ENCODE measurements around the gene PLAAT2. TPM values are rescaled to one million over a fixed set of nuclear protein-coding genes. Genes with fewer than 3 reads are reported as not detected.
"Not testable (repeated sequence)": the region's sequence is repeated elsewhere in the genome, so short reads cannot be mapped to it uniquely, and the experiment has no call there.

PLAAT2 gene
- polyA plus RNA-seq (2012; ENCODE audit: low read depth, missing spikeins): 9.7 TPM

GRCh38 chr11:63563201-63564055 is at the start of gene PLAAT2:
TSS of gene PLAAT2 (minus strand) at chr11:63563379. CDS start at chr11:63563324, 55 bp downstream.
- FAIRE-seq (no peak), DNase-seq (ENCODE audit: insufficient read length, low spot score) (no peak)
- no peak for TF ChIP-seq POLR2A (IDR thresholded peaks at IDR 0.05; ENCODE audit: low read depth, low read length)
- TF ChIP-seq TAF1 (IDR thresholded peaks at IDR 0.05; ENCODE audit: low read depth, low read length): no peak
- TF ChIP-seq PAX5 (IDR thresholded peaks at IDR 0.05; ENCODE audit: insufficient read depth, low read length, severe bottlenecking): no peak
- no peak for TF ChIP-seq POU2F2 (IDR thresholded peaks at IDR 0.05; ENCODE audit: low read depth, low read length)
- TF ChIP-seq POLR2AphosphoS5 (IDR thresholded peaks at IDR 0.05; ENCODE audit: low read depth, low read length): no peak
- TF ChIP-seq SPI1 (IDR thresholded peaks at IDR 0.05; ENCODE audit: low read depth, low read length): no peak

GRCh38 chr11:63612181-63612580 is 49.0 kb upstream of the PLAAT2 start:
- DNase-seq (ENCODE audit: insufficient read length, low spot score) (no peak), FAIRE-seq (no peak)
- TF ChIP-seq POLR2A (IDR thresholded peaks at IDR 0.05; ENCODE audit: low read depth, low read length) (no peak), TAF1 (IDR thresholded peaks at IDR 0.05; ENCODE audit: low read depth, low read length) (no peak)

GRCh38 chr11:63611395-63611747 is 48.2 kb upstream of the PLAAT2 start:
- TF ChIP-seq POLR2A (IDR thresholded peaks at IDR 0.05; ENCODE audit: low read depth, low read length) (no peak), TAF1 (IDR thresholded peaks at IDR 0.05; ENCODE audit: low read depth, low read length) (no peak), POLR2AphosphoS5 (IDR thresholded peaks at IDR 0.05; ENCODE audit: low read depth, low read length) (no peak), SPI1 (IDR thresholded peaks at IDR 0.05; ENCODE audit: low read depth, low read length) (no peak), POU2F2 (IDR thresholded peaks at IDR 0.05; ENCODE audit: low read depth, low read length) (no peak), PAX5 (IDR thresholded peaks at IDR 0.05; ENCODE audit: insufficient read depth, low read length, severe bottlenecking) (no peak)
- DNase-seq (ENCODE audit: insufficient read length, low spot score) (no peak), FAIRE-seq (no peak)

- TF ChIP-seq POU2F2 (IDR thresholded peaks at IDR 0.05; ENCODE audit: low read depth, low read length) (no peak), POLR2AphosphoS5 (IDR thresholded peaks at IDR 0.05; ENCODE audit: low read depth, low read length) (no peak), PAX5 (IDR thresholded peaks at IDR 0.05; ENCODE audit: insufficient read depth, low read length, severe bottlenecking) (no peak), TAF1 (IDR thresholded peaks at IDR 0.05; ENCODE audit: low read depth, low read length) (no peak), SPI1 (IDR thresholded peaks at IDR 0.05; ENCODE audit: low read depth, low read length) (no peak), POLR2A (IDR thresholded peaks at IDR 0.05; ENCODE audit: low read depth, low read length) (no peak)
- DNase-seq (ENCODE audit: insufficient read length, low spot score): no peak
- FAIRE-seq: no peak
Observed at GRCh38 chr11:63610604-63611394, 47.6 kb upstream of the PLAAT2 start.

GRCh38 chr11:63609971-63610580 is 46.9 kb upstream of the PLAAT2 start:
- no peak for TF ChIP-seq POLR2AphosphoS5 (IDR thresholded peaks at IDR 0.05; ENCODE audit: low read depth, low read length)
- no peak for TF ChIP-seq SPI1 (IDR thresholded peaks at IDR 0.05; ENCODE audit: low read depth, low read length)
- TF ChIP-seq PAX5 (IDR thresholded peaks at IDR 0.05; ENCODE audit: insufficient read depth, low read length, severe bottlenecking): no peak
- DNase-seq (ENCODE audit: insufficient read length, low spot score) (no peak), FAIRE-seq (no peak)

- TF ChIP-seq PAX5 (IDR thresholded peaks at IDR 0.05; ENCODE audit: insufficient read depth, low read length, severe bottlenecking) (no peak), TAF1 (IDR thresholded peaks at IDR 0.05; ENCODE audit: low read depth, low read length) (no peak), POLR2AphosphoS5 (IDR thresholded peaks at IDR 0.05; ENCODE audit: low read depth, low read length) (no peak), SPI1 (IDR thresholded peaks at IDR 0.05; ENCODE audit: low read depth, low read length) (no peak), POU2F2 (IDR thresholded peaks at IDR 0.05; ENCODE audit: low read depth, low read length) (no peak)
- FAIRE-seq (no peak), DNase-seq (ENCODE audit: insufficient read length, low spot score) (no peak)
Observed at GRCh38 chr11:63609536-63609935, 46.4 kb upstream of the PLAAT2 start.

GRCh38 chr11:63608353-63609345 is 45.5 kb upstream of the PLAAT2 start:
- DNase-seq (ENCODE audit: insufficient read length, low spot score) (no peak), FAIRE-seq (no peak)
- TF ChIP-seq SPI1 (IDR thresholded peaks at IDR 0.05; ENCODE audit: low read depth, low read length) (no peak), TAF1 (IDR thresholded peaks at IDR 0.05; ENCODE audit: low read depth, low read length) (no peak), PAX5 (IDR thresholded peaks at IDR 0.05; ENCODE audit: insufficient read depth, low read length, severe bottlenecking) (no peak), POLR2AphosphoS5 (IDR thresholded peaks at IDR 0.05; ENCODE audit: low read depth, low read length) (no peak), POU2F2 (IDR thresholded peaks at IDR 0.05; ENCODE audit: low read depth, low read length) (no peak), POLR2A (IDR thresholded peaks at IDR 0.05; ENCODE audit: low read depth, low read length) (no peak)

GRCh38 chr11:63603180-63603518 is 40.0 kb upstream of the PLAAT2 start:
- TF ChIP-seq POLR2A (IDR thresholded peaks at IDR 0.05; ENCODE audit: low read depth, low read length): no peak
- TF ChIP-seq SPI1 (IDR thresholded peaks at IDR 0.05; ENCODE audit: low read depth, low read length): no peak
- no peak for TF ChIP-seq POU2F2 (IDR thresholded peaks at IDR 0.05; ENCODE audit: low read depth, low read length)
- TF ChIP-seq TAF1 (IDR thresholded peaks at IDR 0.05; ENCODE audit: low read depth, low read length): no peak
- no peak for TF ChIP-seq POLR2AphosphoS5 (IDR thresholded peaks at IDR 0.05; ENCODE audit: low read depth, low read length)
- TF ChIP-seq PAX5 (IDR thresholded peaks at IDR 0.05; ENCODE audit: insufficient read depth, low read length, severe bottlenecking): no peak
- no peak for FAIRE-seq
- DNase-seq (ENCODE audit: insufficient read length, low spot score): no peak

GRCh38 chr11:63602290-63603179 is 39.4 kb upstream of the PLAAT2 start:
- DNase-seq (ENCODE audit: insufficient read length, low spot score); FAIRE-seq: not testable (repeated sequence)

All from GM12891 (cell line).